ENCODE data around the gene NES.

The NES gene

DNA sequence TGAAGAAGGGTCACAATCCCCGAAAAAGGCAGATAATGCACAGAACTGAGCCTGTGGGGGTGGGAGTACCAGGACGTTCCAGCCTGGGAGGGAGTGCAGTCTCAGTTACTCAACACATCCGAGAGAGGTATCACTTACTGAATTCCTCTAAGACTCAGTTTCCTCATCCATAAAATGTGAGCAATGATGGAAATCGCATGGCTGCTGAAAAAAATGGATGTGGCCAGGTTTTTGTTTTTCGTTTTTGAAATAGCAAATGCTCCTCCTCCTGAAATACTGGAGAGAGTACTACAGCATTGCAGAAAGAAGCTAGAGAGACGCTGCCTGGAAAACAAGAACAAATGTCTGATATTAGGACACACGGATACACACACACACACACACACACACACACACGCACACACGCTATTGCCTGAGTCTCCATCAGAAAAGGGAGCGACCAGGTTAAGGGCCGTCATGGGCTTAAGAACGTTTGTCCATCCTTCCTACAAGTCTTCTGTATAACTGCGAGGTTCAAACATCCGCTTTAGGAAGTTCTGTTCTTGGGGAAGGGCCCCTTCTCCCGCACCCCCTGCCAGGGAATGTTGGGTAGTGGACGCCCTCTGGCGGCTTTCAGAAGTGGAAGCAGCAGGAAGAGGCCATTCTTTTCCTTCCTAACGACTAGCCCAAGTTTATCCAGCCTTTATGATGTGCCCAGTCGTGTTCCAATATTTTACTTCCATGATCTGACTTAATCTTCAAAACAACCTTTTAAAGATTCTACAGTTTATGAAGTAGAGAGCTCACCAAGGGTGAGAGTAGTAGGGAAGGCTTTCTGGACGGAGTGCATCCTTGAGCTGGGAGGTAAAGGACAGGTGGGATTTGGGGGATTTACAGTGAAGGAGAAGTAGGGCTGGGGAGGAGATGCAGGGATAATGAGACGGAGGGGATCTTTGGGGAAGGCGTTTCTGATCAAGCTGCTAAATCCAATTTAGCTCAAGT, 699 bp upstream of the NES start:
- DNase-seq = no peak

DNA sequence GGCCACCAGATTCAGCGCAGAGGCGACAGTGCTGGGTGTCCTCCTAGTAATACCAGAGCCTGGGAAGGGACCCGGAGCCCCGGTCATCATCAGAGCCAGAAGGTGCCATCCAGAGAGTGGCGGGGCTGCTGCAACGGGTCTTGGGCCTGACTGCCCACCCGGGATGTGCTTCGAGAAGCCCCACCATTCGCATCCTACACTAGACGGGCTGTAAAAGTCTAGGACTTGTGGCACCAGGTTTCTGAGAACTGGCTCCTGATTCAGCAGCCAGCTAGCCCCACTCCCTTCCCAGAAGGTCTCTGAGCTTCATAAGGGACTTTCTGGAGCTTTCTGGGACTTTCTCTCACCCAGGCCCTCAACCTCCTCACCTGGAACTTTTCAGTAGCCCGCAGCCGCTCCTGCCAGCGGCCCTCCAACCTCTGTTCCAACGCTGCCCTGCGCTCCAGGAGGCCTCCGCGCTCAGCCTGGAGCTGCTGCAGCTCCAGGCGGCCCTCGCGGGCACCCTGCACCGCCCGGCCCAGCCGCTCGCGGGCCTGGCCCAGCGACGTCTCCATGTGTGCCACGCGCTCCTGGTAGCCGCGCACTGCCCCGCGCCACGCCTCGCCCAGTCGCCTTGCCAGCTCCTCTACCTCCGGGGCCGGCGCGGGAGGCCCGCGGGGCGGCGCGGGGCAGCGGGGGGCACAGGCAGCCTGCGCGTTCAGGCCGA, 940 bp downstream of the NES start:
- no peak for DNase-seq

- no peak for DNase-seq
These were observed 1.7 kb downstream of the NES start for GRCh38 chr1:156675210-156676113.

GRCh38 chr1:156673387-156674121, 3.7 kb downstream of the NES start:
- no peak for DNase-seq

- DNase-seq = no peak
These were observed 5.4 kb downstream of the NES start for GRCh38 chr1:156671804-156672203.

- no peak for DNase-seq
These were observed 6.4 kb downstream of the NES start for GRCh38 chr1:156670791-156671190.

- DNase-seq = no peak
These were observed 6.8 kb downstream of the NES start for GRCh38 chr1:156670359-156670758.

DNA sequence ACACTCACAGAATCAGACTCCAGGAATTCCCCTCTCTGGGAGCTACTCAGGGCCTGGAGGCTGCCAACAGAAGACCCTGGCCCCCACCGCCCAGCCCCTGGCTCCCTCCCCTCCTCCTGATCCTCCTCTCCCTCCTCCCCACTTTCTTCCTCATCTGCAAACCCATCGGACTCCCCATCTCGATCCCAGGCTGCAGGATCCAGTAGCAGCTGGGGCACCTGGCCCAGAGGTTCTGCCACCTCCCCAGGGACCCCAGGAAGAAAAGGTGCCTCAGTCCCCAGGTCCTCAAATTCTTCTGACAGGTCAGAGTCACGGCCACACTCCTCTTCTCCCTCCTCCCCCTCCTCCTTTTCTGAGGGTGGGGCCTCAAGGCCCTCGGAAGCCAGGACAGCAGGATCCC, 7.4 kb downstream of the NES start:
- DNase-seq = no peak

- DNase-seq = no peak
These were observed 8.2 kb downstream of the NES start for GRCh38 chr1:156668801-156669637.

GRCh38 chr1:156667968-156668709, 9.1 kb downstream of the NES start:
- DNase-seq = no peak

GRCh38 chr1:156667610-156667967, 9.6 kb downstream of the NES start:
- DNase-seq = no peak

DNA sequence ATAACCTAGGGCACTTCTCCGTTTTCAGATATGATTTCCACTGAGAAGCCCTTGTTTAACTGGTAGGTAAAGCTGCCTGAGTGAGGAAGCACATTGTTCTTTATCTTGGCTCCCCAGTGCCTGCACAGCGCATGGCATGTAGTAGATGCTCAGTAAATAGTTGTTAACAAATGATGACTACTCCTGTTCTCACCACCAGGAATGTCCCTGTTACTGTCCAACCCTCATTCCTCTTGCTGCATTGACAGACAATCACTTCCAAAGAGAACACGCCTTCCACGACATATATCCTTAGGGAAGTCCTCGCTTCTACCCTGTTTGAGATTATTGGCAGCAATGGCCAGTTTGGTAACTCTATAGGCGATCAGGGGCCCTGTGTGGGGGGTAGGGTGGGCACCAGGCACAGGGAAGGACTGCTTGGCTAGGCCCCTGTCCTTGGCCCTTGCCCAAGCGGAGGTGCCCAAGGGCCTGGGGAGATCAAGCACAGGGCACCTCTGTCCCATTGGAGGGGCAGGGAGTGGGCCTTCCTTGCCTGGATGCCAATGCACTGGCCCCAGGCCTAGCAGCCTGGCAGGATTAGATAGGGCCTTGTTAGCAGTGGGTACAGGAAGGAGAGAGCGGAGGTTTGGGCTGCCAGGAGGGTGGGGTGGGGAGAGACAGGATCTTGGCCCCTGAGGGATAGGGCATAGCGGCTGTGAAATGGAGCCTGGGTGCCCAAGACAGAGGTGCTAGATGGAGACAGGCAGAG, 10.2 kb downstream of the NES start:
- no peak for DNase-seq

- DNase-seq = no peak
These were observed 11.7 kb downstream of the NES start for GRCh38 chr1:156665539-156665938.

- DNase-seq = no peak
These were observed 12.3 kb downstream of the NES start for GRCh38 chr1:156664767-156665411.

GRCh38 chr1:156664046-156664766, 13.0 kb downstream of the NES start:
- DNase-seq = no peak

DNA sequence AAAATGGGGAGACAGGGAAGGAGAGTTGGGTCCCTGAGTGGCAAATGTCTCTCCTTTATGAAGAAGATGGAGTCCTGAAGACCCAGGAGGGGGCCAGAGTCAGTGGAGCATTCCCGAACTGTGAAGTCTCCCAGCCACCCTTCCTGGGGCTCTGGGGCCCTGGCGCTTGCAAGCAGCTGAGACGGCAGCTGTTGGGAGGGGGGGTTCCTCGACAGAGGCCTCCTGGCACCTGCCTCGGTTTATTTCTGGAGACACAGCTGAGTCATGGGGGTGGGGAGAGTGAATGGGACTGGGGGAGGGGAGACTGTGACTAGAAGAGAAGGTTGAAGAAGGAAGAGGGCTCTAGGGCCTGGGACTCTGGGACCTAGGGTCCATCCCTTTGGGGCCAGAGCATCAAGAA, 14.0 kb downstream of the NES start:
- no peak for DNase-seq

GRCh38 chr1:156662800-156663055, 14.5 kb downstream of the NES start:
- DNase-seq = no peak

DNA sequence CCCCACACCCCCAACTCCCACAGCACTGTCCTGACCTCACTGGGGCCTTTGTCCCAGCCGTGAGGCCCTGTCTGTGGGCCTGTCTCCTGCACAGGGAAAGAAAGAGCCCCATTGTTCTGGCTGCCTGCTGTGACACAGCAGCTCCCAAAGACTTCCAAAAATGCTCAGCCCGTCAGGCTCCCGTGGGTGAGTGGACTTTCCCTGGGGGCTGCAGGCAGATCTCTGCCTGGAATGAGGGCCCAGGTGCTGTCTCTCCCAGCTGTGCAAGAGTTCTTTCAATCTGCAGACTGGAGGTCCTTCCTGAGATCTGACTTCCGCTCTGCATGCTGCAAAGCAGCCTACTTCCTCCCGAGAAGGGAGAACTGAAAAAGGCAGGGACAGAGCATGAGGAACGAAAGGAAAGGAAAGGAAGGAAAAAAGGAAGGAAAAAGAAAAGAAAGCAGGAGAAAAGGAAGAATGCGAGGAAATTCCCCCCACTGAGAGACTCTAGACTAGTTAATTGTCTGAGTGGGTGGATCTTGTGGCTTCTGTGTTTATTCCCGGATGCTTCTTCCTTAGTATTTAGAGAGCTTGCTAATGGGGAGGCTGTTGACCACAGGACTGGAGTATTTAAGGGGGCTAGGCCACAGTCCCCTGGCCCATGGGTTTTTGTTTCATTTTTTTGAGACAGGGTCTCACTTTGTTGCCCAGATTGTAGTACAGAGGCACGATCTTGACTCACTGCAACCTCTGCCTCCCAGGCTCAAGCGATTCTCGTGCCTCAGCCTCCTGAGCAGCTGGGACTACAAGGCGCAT, 15.0 kb downstream of the NES start:
- DNase-seq = no peak
